IMR-90 (cell line): Measurements from ENCODE around the gene FYCO1. TPM values are rescaled to one million over a fixed set of nuclear protein-coding genes. Genes with fewer than 3 reads are reported as not detected.

Experiments used
- ATAC-seq: fragments of 200-7000 bp; cut with Tn5 transposase; 2 replicates; pipeline ENCODE4 v1.9.1; 2020; ENCODE audit warnings: low read depth, mild to moderate bottlenecking, moderate library complexity
- BruUV-seq: library from RNA; stranded (reverse); fragments of 400-500 nt; replicated peaks from 2 replicates; lab custom pipeline; 2021; lab: Mats Ljungman, UMichigan
- CTCF ChIA-PET: fragments of 300-600 bp; formaldehyde crosslinking; extraction: SDS; loops from one replicate; lab custom pipeline; 2021; ENCODE audit warnings: antibody characterized with exemption; lab: Yijun Ruan, JAX
- POLR2A ChIA-PET: fragments of 300-600 bp; sonication (Branson Sonifier 250); formaldehyde crosslinking; loops from one replicate; lab custom pipeline; 2022; ENCODE audit warnings: antibody characterized with exemption; ENCODE audit not compliant: unreplicated experiment; lab: Charles Lee
- DNase-seq: peaks from one replicate; pipeline ENCODE4 v3.0.0; 2013
- H2AFZ ChIP-seq: replicated peaks from 2 replicates; pipeline ENCODE3; 2013; ENCODE audit warnings: low read length, mild to moderate bottlenecking; ENCODE audit not compliant: poor library complexity
- H2AK5ac ChIP-seq: 2 replicates; pipeline ENCODE4 v1.6.1; 2013; ENCODE audit warnings: low read depth, low read length, inconsistent platforms
- H2AK9ac ChIP-seq: replicated peaks from 2 replicates; pipeline ENCODE3; 2013; ENCODE audit warnings: mild to moderate bottlenecking, low read depth, low read length, moderate library complexity; ENCODE audit not compliant: poor library complexity
- H2BK120ac ChIP-seq: 2 replicates; pipeline ENCODE4 v1.6.1; 2013; ENCODE audit warnings: low read depth, low read length, inconsistent platforms
- H2BK15ac ChIP-seq: 3 replicates; pipeline ENCODE4 v1.6.1; 2013; ENCODE audit warnings: low read depth, low read length, inconsistent platforms
- H2BK20ac ChIP-seq: 2 replicates; pipeline ENCODE4 v1.6.1; 2013; ENCODE audit warnings: low read depth, mild to moderate bottlenecking, inconsistent platforms, low read length, moderate library complexity
- H2BK5ac ChIP-seq: 2 replicates; pipeline ENCODE4 v1.6.1; 2013; ENCODE audit warnings: mild to moderate bottlenecking, low read depth, low read length, inconsistent platforms; ENCODE audit not compliant: poor library complexity, severe bottlenecking
- H3K14ac ChIP-seq: replicated peaks from 2 replicates; pipeline ENCODE4 v1.6.1; 2013; ENCODE audit warnings: low read depth, low read length, inconsistent platforms
- H3K18ac ChIP-seq: 2 replicates; pipeline ENCODE4 v1.6.1; 2013; ENCODE audit warnings: low read depth, low read length, control low read depth
- H3K23ac ChIP-seq: 2 replicates; pipeline ENCODE4 v1.6.1; 2013; ENCODE audit warnings: low read depth, low read length, inconsistent platforms
- H3K27ac ChIP-seq: 2 replicates; pipeline ENCODE4 v1.5.1; 2013; ENCODE audit warnings: mild to moderate bottlenecking, control low read depth, low read length; ENCODE audit not compliant: insufficient read depth
- H3K27me3 ChIP-seq: 2 replicates; pipeline ENCODE4 v1.6.1; 2013; ENCODE audit warnings: low read length; ENCODE audit not compliant: control insufficient read depth, insufficient read depth
- H3K36me3 ChIP-seq: 2 replicates; pipeline ENCODE4 v1.6.1; 2013; ENCODE audit warnings: low read length, mixed read lengths; ENCODE audit not compliant: control insufficient read depth, insufficient read depth
- H3K4ac ChIP-seq: 2 replicates; pipeline ENCODE4 v1.6.1; 2013; ENCODE audit warnings: low read depth, low read length, inconsistent platforms
- H3K4me1 ChIP-seq: 2 replicates; pipeline ENCODE4 v1.6.1; 2013; ENCODE audit warnings: low read length, mixed read lengths; ENCODE audit not compliant: control insufficient read depth, insufficient read depth
- H3K4me2 ChIP-seq: 2 replicates; pipeline ENCODE4 v1.6.1; 2013; ENCODE audit warnings: low read depth, mild to moderate bottlenecking, control low read depth, low read length, moderate library complexity
- H3K4me3 ChIP-seq: 2 replicates; pipeline ENCODE4 v1.5.1; 2013; ENCODE audit warnings: low read depth, mild to moderate bottlenecking, control low read depth, low read length, moderate library complexity; ENCODE audit not compliant: insufficient read depth
- H3K56ac ChIP-seq: 2 replicates; pipeline ENCODE4 v1.6.1; 2013; ENCODE audit warnings: low read length, inconsistent platforms; ENCODE audit not compliant: insufficient read depth; ENCODE audit errors: extremely low read depth
- H3K79me1 ChIP-seq, 2 experiments: 2 replicates each; pipeline ENCODE4 v1.6.1; 2013; ENCODE audit warnings: low read length in 2 of 2, inconsistent platforms in 1 of 2, low read depth in 1 of 2
- H3K9ac ChIP-seq: 2 replicates; pipeline ENCODE4 v1.6.1; 2013; ENCODE audit warnings: low read depth, low read length, control low read depth
- H3K9me1 ChIP-seq: 2 replicates; pipeline ENCODE4 v1.6.1; 2013; ENCODE audit warnings: low read length, inconsistent platforms; ENCODE audit not compliant: insufficient read depth
- H3K9me3 ChIP-seq: 2 replicates; pipeline ENCODE4 v1.6.1; 2013; ENCODE audit warnings: low read length; ENCODE audit not compliant: control insufficient read depth, insufficient read depth
- H4K20me1 ChIP-seq: 2 replicates; pipeline ENCODE4 v1.6.1; 2013; ENCODE audit warnings: low read length, inconsistent platforms; ENCODE audit not compliant: insufficient read depth
- H4K5ac ChIP-seq: 2 replicates; pipeline ENCODE4 v1.6.1; 2013; ENCODE audit warnings: mild to moderate bottlenecking, low read depth, low read length, control low read depth
- H4K8ac ChIP-seq, 2 experiments: 2 replicates each; pipeline ENCODE4 v1.6.1; 2013; ENCODE audit warnings: low read depth in 2 of 2, low read length in 2 of 2, control low read depth in 1 of 2, inconsistent platforms in 1 of 2
- H4K91ac ChIP-seq: 2 replicates; pipeline ENCODE4 v1.6.1; 2013; ENCODE audit warnings: low read depth, low read length, inconsistent platforms; ENCODE audit not compliant: insufficient read depth
- BHLHE40 ChIP-seq: fragments of 150-350 bp; IDR thresholded peaks from 2 replicates; pipeline ENCODE4 v1.6.1; 2016; ENCODE audit warnings: mild to moderate bottlenecking, low read depth, low read length
- CEBPB ChIP-seq: IDR thresholded peaks from 2 replicates; pipeline ENCODE4 v1.6.1; 2012; ENCODE audit warnings: low read depth, low read length, improper control_type of control experiment
- CHD1 ChIP-seq: IDR thresholded peaks from 2 replicates; pipeline ENCODE4 v1.6.1; 2012; ENCODE audit warnings: low read depth, low read length, improper control_type of control experiment
- FOS ChIP-seq: fragments of 150-350 bp; IDR thresholded peaks from 2 replicates; pipeline ENCODE4 v1.6.1; 2016; ENCODE audit warnings: low read depth, low read length
- MAFK ChIP-seq: IDR thresholded peaks from 2 replicates; pipeline ENCODE4 v1.6.1; 2012; ENCODE audit warnings: low read depth, low read length, improper control_type of control experiment
- MAZ ChIP-seq: IDR thresholded peaks from 2 replicates; pipeline ENCODE4 v1.6.1; 2012; ENCODE audit warnings: low read depth, mild to moderate bottlenecking, low read length, improper control_type of control experiment, moderate library complexity, borderline replicate concordance
- MXI1 ChIP-seq: IDR thresholded peaks from 2 replicates; pipeline ENCODE4 v1.6.1; 2012; ENCODE audit warnings: low read depth, mild to moderate bottlenecking, low read length, moderate library complexity, borderline replicate concordance
- NFE2L2 ChIP-seq: fragments of 150-350 bp; IDR thresholded peaks from 2 replicates; pipeline ENCODE4 v1.6.1; 2016; ENCODE audit warnings: low read depth, mild to moderate bottlenecking, low read length
- POLR2A ChIP-seq: IDR thresholded peaks from 2 replicates; pipeline ENCODE4 v1.6.1; 2012; ENCODE audit warnings: mild to moderate bottlenecking, low read depth, low read length
- RAD21 ChIP-seq: IDR thresholded peaks from 2 replicates; pipeline ENCODE4 v1.6.1; 2012; ENCODE audit warnings: low read length, improper control_type of control experiment
- RCOR1 ChIP-seq: IDR thresholded peaks from 2 replicates; pipeline ENCODE4 v1.6.1; 2012; ENCODE audit warnings: mild to moderate bottlenecking, low read length, improper control_type of control experiment; ENCODE audit not compliant: insufficient replicate concordance
- RFX5 ChIP-seq: IDR thresholded peaks from 2 replicates; pipeline ENCODE4 v1.8.0; 2012; ENCODE audit warnings: low read depth, mild to moderate bottlenecking, low read length, moderate library complexity
- SMC3 ChIP-seq: fragments of 150-350 bp; IDR thresholded peaks from 2 replicates; pipeline ENCODE4 v1.6.1; 2016; ENCODE audit warnings: low read depth, mild to moderate bottlenecking, antibody characterized with exemption, low read length, moderate library complexity
- WGBS, 2 experiments: methylation state at CpG; one replicate each; pipeline versions ENCODE4 v1.1.5 to v1.1.7; 2013; ENCODE audit warnings: missing lambda C conversion rate in 2 of 2; ENCODE audit not compliant: insufficient read length in 1 of 2; ENCODE audit errors: extremely low coverage in 2 of 2; 5-methylcytosine and 5-hydroxymethylcytosine counted together
- dilution Hi-C: fragments of 300-500 bp; cut with HindIII; formaldehyde crosslinking; loops from one replicate; pipeline ENCODE4 v1.14.3; 2018; ENCODE audit warnings: low sequenced_read_pairs; ENCODE audit not compliant: unreplicated experiment
- in situ Hi-C: fragments of 300-500 bp; cut with MboI; formaldehyde crosslinking; loops from 3 replicates; pipeline ENCODE4 v1.14.3; 2019; ENCODE audit warnings: low sequenced_read_pairs, inconsistent platforms, mixed read lengths
- intact Hi-C: fragments of 100-400 bp; cut with micrococcal nuclease; formaldehyde crosslinking; loops from 2 replicates; pipeline ENCODE4 v1.10.0; 2022
- polyA plus RNA-seq, 3 experiments: library from polyadenylated mRNA; depleted of rRNA; stranded (reverse); fragments of >200 nt; gene quantifications; 2 replicates each; pipeline ENCODE4 v1.2.3, GENCODE V29; 2012; ENCODE audit warnings: low replicate concordance in 1 of 3
- total RNA-seq: library from RNA; depleted of rRNA; stranded (reverse); fragments of >200 nt; gene quantifications from 2 replicates; pipeline ENCODE4 v1.2.3, GENCODE V29; 2012
- TF ChIP-seq, protein P1 (sequence below): fragments of 150-350 bp; IDR thresholded peaks from 2 replicates; pipeline ENCODE4 v1.6.1; 2017; ENCODE audit warnings: mild to moderate bottlenecking, antibody characterized with exemption, low read length, low read depth
- TF ChIP-seq, protein P2 (sequence below): fragments of 150-350 bp; IDR thresholded peaks from 2 replicates; pipeline ENCODE4 v1.6.1; 2016; ENCODE audit warnings: low read depth, mild to moderate bottlenecking, low read length, moderate library complexity, borderline replicate concordance
- TF ChIP-seq, protein P3 (sequence below): conservative IDR thresholded peaks from 2 replicates; pipeline ENCODE4 v1.5.1; 2012; ENCODE audit warnings: mild to moderate bottlenecking, low read depth, low read length, improper control_type of control experiment

Gene FYCO1
- total and polyA plus RNA-seq, 2 of the 4 experiments (the other 2 are of a cell fraction): 13.7 to 20.1 TPM

DNA sequence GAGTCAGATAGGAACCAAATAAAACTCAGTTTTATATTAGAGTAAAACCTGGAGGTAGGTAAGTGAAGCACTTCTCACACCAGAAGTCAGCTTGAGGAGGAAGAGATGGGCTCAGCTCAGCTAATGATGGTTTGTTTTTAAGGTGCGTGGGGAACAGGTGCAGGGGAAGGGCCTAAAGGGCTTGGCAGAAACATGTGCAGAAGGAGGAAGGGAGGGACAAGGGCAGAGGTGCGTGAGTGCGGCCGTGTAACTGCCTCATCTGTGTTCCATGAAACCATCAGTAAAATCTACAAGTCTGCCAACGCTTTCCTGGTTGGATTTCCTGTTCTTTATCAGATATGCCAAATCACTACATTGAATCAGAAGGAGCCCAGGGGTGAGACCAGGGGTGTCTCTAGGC, 19.9 kb downstream of the FYCO1 start:
- H3K4me3 ChIP-seq: no peak overlapping the region
- CTCF ChIA-PET: no interaction called here

More for the DNA sequence above, 19.9 kb downstream of the FYCO1 start:
- intact Hi-C loops (no loop called here), in situ Hi-C loops (no loop called here), dilution Hi-C loops (no loop called here)
- Histone ChIP-seq H4K5ac (no peak overlapping the region), H2BK120ac (no peak overlapping the region), H4K8ac (no peak overlapping the region), H3K9me3 (no peaks in the 10 kb centered on the region), H2AFZ (no peak overlapping the region), H2BK15ac (no peak overlapping the region), H3K4ac (no peak overlapping the region), H3K9ac (no peak overlapping the region), H3K4me1 (peaks cover 8% of the 10 kb centered on the region), H4K91ac (no peak overlapping the region), H3K27me3 (no peaks in the 10 kb centered on the region), H2AK9ac (no peak overlapping the region), H4K20me1 (peaks cover 7% of the 10 kb centered on the region), H2AK5ac (no peak overlapping the region), H3K4me2 (no peak overlapping the region), H2BK5ac (no peak overlapping the region), H3K36me3 (peaks cover 26% of the 10 kb centered on the region), H3K14ac (no peak overlapping the region), H3K27ac (no peak overlapping the region), H3K9me1 (peaks cover 17% of the 10 kb centered on the region), H3K23ac (no peak overlapping the region), H2BK20ac (no peak overlapping the region), H3K56ac (no peak overlapping the region), H3K79me1 (no peaks in the 10 kb centered on the region), H3K18ac (no peak overlapping the region)
- ATAC-seq (no peak), DNase-seq (no peak)
- 100% methylated on average over 3 of the region's 5 CpGs; no CpG with 5 or more reads in 1 of the 2 experiments for WGBS, 2 experiments
- POLR2A ChIA-PET: no interaction called here
- TF ChIP-seq, protein P1, sequence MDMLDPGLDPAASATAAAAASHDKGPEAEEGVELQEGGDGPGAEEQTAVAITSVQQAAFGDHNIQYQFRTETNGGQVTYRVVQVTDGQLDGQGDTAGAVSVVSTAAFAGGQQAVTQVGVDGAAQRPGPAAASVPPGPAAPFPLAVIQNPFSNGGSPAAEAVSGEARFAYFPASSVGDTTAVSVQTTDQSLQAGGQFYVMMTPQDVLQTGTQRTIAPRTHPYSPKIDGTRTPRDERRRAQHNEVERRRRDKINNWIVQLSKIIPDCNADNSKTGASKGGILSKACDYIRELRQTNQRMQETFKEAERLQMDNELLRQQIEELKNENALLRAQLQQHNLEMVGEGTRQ: no peak
- TF ChIP-seq MAZ: no peak
- TF ChIP-seq, protein P2, sequence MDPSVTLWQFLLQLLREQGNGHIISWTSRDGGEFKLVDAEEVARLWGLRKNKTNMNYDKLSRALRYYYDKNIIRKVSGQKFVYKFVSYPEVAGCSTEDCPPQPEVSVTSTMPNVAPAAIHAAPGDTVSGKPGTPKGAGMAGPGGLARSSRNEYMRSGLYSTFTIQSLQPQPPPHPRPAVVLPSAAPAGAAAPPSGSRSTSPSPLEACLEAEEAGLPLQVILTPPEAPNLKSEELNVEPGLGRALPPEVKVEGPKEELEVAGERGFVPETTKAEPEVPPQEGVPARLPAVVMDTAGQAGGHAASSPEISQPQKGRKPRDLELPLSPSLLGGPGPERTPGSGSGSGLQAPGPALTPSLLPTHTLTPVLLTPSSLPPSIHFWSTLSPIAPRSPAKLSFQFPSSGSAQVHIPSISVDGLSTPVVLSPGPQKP: no peak
- TF ChIP-seq CEBPB: no peak
- TF ChIP-seq RFX5: no peak
- TF ChIP-seq POLR2A: no peak
- TF ChIP-seq MXI1: no peak
- TF ChIP-seq CHD1: no peak
- TF ChIP-seq FOS: no peak
- no peak for TF ChIP-seq RCOR1
- TF ChIP-seq MAFK: no peak
- TF ChIP-seq, protein P3, sequence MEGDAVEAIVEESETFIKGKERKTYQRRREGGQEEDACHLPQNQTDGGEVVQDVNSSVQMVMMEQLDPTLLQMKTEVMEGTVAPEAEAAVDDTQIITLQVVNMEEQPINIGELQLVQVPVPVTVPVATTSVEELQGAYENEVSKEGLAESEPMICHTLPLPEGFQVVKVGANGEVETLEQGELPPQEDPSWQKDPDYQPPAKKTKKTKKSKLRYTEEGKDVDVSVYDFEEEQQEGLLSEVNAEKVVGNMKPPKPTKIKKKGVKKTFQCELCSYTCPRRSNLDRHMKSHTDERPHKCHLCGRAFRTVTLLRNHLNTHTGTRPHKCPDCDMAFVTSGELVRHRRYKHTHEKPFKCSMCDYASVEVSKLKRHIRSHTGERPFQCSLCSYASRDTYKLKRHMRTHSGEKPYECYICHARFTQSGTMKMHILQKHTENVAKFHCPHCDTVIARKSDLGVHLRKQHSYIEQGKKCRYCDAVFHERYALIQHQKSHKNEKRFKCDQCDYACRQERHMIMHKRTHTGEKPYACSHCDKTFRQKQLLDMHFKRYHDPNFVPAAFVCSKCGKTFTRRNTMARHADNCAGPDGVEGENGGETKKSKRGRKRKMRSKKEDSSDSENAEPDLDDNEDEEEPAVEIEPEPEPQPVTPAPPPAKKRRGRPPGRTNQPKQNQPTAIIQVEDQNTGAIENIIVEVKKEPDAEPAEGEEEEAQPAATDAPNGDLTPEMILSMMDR: no peak
- TF ChIP-seq NFE2L2: no peak
- no peak for TF ChIP-seq RAD21
- TF ChIP-seq SMC3: no peak
- no peak for TF ChIP-seq BHLHE40
- no TSS peak for BruUV-seq
